MCF 10A (cell line): ENCODE measurements around the gene CLC. TPM values are rescaled to one million over a fixed set of nuclear protein-coding genes. Genes with fewer than 3 reads are reported as not detected.

Experiments
- BruUV-seq: library from RNA; stranded (reverse); fragments of 400-500 nt; replicated peaks from 2 replicates; lab custom pipeline; 2021; lab: Mats Ljungman, UMichigan
- CTCF ChIA-PET: fragments of 300-600 bp; sonication (Branson Sonifier 250); formaldehyde crosslinking; extraction: SDS; loops from one replicate; lab custom pipeline; 2021; ENCODE audit warnings: antibody characterized with exemption, inconsistent platforms; lab: Yijun Ruan, JAX
- POLR2A ChIA-PET: fragments of 300-600, 350-650 bp; sonication (Branson Sonifier 250); formaldehyde crosslinking; extraction: SDS; loops from one replicate; lab custom pipeline; 2020; ENCODE audit warnings: antibody characterized with exemption, inconsistent platforms; lab: Yijun Ruan, JAX
- DNase-seq: peaks from one replicate; pipeline ENCODE4 v3.0.0-alpha.2; 2018; ENCODE audit not compliant: unreplicated experiment
- H3K27ac Mint-ChIP-seq: one replicate; pipeline ENCODE4 v1.8.0; 2022; ENCODE audit warnings: mild to moderate bottlenecking, low read depth, mixed read lengths; ENCODE audit not compliant: unreplicated experiment
- H3K27me3 Mint-ChIP-seq: one replicate; pipeline ENCODE4 v1.8.0; 2022; ENCODE audit warnings: mixed read lengths; ENCODE audit not compliant: insufficient read depth, unreplicated experiment
- H3K36me3 Mint-ChIP-seq: one replicate; pipeline ENCODE4 v1.8.0; 2022; ENCODE audit warnings: mild to moderate bottlenecking, moderate library complexity, mixed read lengths; ENCODE audit not compliant: insufficient read depth, unreplicated experiment
- H3K4me1 Mint-ChIP-seq: one replicate; pipeline ENCODE4 v1.8.0; 2022; ENCODE audit warnings: mixed read lengths; ENCODE audit not compliant: insufficient read depth, unreplicated experiment
- H3K4me3 Mint-ChIP-seq: one replicate; pipeline ENCODE4 v1.8.0; 2022; ENCODE audit warnings: mild to moderate bottlenecking, moderate library complexity, mixed read lengths; ENCODE audit not compliant: unreplicated experiment
- H3K9me3 Mint-ChIP-seq: one replicate; pipeline ENCODE4 v1.8.0; 2022; ENCODE audit warnings: mixed read lengths; ENCODE audit not compliant: unreplicated experiment
- intact Hi-C: fragments of 100-400 bp; cut with micrococcal nuclease; formaldehyde crosslinking; loops from 2 replicates; pipeline ENCODE4 v1.14.1; 2022
- total RNA-seq: library from RNA; stranded (reverse); gene quantifications from 2 replicates; pipeline ENCODE4 v1.2.3, GENCODE V29; 2022
- TF ChIP-seq, protein P1 (sequence below): fragments of 200-600 bp; IDR thresholded peaks from one replicate; pipeline ENCODE4 v1.8.0; 2022; ENCODE audit warnings: antibody characterized with exemption, mild to moderate bottlenecking; ENCODE audit not compliant: unreplicated experiment

CLC gene
- total RNA-seq, 1 experiment from 2014 or later: not detected

DNA sequence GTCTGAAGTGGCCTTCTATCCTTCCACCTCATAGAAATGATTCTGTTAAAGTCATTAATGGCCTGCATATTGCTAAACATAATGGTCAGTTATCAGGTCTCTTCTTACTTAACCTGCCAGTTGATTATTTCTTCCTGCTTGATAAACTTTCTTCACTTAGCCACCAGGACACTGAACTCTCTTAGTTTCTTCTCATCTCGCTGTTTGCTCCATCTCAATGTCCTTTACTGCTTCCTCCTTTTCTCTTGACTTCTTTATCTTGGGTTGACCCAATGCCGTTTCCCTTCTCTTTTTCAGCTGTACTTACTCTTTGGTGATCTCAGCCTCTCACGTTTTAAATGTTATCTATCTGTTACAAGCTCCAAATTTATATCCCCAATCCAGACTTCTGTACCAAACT lies 17.1 kb upstream of the CLC start:
- TF ChIP-seq, protein P1, sequence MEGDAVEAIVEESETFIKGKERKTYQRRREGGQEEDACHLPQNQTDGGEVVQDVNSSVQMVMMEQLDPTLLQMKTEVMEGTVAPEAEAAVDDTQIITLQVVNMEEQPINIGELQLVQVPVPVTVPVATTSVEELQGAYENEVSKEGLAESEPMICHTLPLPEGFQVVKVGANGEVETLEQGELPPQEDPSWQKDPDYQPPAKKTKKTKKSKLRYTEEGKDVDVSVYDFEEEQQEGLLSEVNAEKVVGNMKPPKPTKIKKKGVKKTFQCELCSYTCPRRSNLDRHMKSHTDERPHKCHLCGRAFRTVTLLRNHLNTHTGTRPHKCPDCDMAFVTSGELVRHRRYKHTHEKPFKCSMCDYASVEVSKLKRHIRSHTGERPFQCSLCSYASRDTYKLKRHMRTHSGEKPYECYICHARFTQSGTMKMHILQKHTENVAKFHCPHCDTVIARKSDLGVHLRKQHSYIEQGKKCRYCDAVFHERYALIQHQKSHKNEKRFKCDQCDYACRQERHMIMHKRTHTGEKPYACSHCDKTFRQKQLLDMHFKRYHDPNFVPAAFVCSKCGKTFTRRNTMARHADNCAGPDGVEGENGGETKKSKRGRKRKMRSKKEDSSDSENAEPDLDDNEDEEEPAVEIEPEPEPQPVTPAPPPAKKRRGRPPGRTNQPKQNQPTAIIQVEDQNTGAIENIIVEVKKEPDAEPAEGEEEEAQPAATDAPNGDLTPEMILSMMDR: no peak
- Mint-ChIP-seq H3K36me3 (no peaks in the 10 kb centered on the region), H3K9me3 (no peaks in the 10 kb centered on the region), H3K4me3 (no peak overlapping the region), H3K27me3 (peaks cover 15% of the 10 kb centered on the region), H3K4me1 (no peaks in the 10 kb centered on the region), H3K27ac (no peak overlapping the region)
- BruUV-seq: no TSS peak
- intact Hi-C loops: no loop called here
- CTCF ChIA-PET: interaction anchor here (0.6 to 1.4 kb wide), 4 partner anchors 10 to 131 kb away, joined by 3 to 5 read pairs (median 4); no protein-coding TSS in a partner anchor
- POLR2A ChIA-PET: interaction anchor here (0.5 kb wide), 1 partner anchor 1851 kb away, joined by 3 read pairs; no protein-coding TSS in a partner anchor
- no peak for DNase-seq

DNA sequence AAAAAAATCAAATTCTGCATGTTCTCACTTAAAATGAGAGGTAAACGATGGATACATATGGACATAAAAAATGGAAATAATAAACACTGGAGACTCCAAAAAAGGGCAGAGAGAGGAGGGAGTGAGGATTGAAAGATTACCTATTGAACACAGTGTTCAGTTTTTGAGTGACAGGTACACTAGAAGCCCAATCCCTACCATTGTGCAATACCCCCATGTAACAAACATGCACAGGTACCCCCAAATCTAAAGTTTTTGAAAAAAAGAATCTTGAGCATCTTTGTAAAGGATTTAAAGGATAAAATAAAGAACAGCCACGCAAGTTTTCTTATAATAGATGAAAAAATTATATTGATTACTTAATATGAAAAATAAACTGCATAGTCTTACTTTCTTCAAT lies 16.7 kb upstream of the CLC start:
- intact Hi-C loops: no loop called here
- Mint-ChIP-seq H3K4me3 (no peak overlapping the region), H3K27ac (no peak overlapping the region), H3K4me1 (no peaks in the 10 kb centered on the region), H3K36me3 (no peaks in the 10 kb centered on the region), H3K27me3 (peaks cover 15% of the 10 kb centered on the region), H3K9me3 (no peaks in the 10 kb centered on the region)
- TF ChIP-seq, protein P1: no peak
- BruUV-seq: no TSS peak
- no peak for DNase-seq
- ChIA-PET CTCF (interaction anchor here (0.8 to 2.5 kb wide), 2 partner anchors 10 to 38 kb away, joined by 3 to 8 read pairs; no protein-coding TSS in a partner anchor), POLR2A (no interaction called here)

DNA sequence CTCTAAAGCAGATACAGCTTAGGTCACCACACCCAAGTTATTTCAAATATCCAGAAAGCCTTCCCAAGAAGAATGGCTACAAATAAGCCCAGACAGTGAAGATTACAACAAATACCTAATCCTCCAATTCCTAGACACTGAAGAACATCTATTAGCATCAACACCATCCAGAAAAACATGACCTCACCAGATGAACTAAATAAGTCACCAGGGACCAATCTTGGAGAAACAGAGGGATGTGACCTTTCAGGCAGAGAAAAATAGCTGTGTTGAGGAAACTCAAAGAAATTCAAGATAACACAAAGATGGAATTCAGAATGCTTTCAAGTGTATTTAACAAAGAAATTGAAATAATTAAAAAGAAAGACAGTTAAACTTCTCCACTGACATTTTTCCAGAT lies 15.0 kb upstream of the CLC start:
- Mint-ChIP-seq H3K27ac (no peak overlapping the region), H3K4me3 (no peak overlapping the region), H3K4me1 (no peaks in the 10 kb centered on the region), H3K36me3 (no peaks in the 10 kb centered on the region), H3K9me3 (no peaks in the 10 kb centered on the region), H3K27me3 (peaks cover 23% of the 10 kb centered on the region)
- intact Hi-C loops: no loop called here
- POLR2A ChIA-PET: no interaction called here
- DNase-seq: no peak
- no TSS peak for BruUV-seq
- TF ChIP-seq, protein P1: no peak
- CTCF ChIA-PET: interaction anchor here (2.5 kb wide), 1 partner anchor 12 kb away, joined by 8 read pairs; no protein-coding TSS in a partner anchor

GRCh38 chr19:39752390-39752789 lies 14.6 kb upstream of the CLC start:
- intact Hi-C loops: no loop called here
- no TSS peak for BruUV-seq
- no peak overlapping the region for H3K27ac Mint-ChIP-seq
- no peaks in the 10 kb centered on the region for H3K4me1 Mint-ChIP-seq
- ChIA-PET POLR2A (no interaction called here), CTCF (interaction anchor here (2.5 kb wide), 1 partner anchor 12 kb away, joined by 8 read pairs; no protein-coding TSS in a partner anchor)
- no peaks in the 10 kb centered on the region for H3K36me3 Mint-ChIP-seq
- H3K9me3 Mint-ChIP-seq: no peaks in the 10 kb centered on the region
- H3K4me3 Mint-ChIP-seq: no peak overlapping the region
- DNase-seq: no peak
- TF ChIP-seq, protein P1: no peak
- H3K27me3 Mint-ChIP-seq: peaks cover 23% of the 10 kb centered on the region
